ENCODE results near the gene THSD4.

DNA sequence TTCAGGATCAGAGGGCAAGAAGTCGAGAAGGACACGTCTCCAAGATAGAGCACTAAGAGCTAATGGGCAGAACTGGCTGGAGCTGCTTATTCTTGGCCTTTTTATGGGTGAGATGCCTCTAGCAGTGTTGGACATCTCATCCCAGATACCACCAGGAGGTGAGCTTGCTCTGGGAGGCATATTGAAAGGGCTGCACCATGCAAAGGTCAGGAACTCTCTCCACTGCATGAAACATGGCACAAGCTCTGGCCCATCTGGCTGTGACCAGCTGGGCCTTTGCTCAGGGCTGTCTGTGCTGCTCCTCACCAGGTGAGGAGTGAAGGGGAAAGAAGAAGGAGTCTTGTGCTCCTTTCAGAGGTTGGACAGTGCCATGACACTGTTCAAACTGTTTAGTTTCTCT is 188.7 kb downstream of the THSD4 start:
- TF ChIP-seq, protein P1, sequence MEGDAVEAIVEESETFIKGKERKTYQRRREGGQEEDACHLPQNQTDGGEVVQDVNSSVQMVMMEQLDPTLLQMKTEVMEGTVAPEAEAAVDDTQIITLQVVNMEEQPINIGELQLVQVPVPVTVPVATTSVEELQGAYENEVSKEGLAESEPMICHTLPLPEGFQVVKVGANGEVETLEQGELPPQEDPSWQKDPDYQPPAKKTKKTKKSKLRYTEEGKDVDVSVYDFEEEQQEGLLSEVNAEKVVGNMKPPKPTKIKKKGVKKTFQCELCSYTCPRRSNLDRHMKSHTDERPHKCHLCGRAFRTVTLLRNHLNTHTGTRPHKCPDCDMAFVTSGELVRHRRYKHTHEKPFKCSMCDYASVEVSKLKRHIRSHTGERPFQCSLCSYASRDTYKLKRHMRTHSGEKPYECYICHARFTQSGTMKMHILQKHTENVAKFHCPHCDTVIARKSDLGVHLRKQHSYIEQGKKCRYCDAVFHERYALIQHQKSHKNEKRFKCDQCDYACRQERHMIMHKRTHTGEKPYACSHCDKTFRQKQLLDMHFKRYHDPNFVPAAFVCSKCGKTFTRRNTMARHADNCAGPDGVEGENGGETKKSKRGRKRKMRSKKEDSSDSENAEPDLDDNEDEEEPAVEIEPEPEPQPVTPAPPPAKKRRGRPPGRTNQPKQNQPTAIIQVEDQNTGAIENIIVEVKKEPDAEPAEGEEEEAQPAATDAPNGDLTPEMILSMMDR (IDR thresholded peaks at IDR 0.05) = no peak
- TF ChIP-seq POLR2A (IDR thresholded peaks at IDR 0.05) (no peak), POLR2AphosphoS5 (IDR thresholded peaks at IDR 0.05) (no peak), EP300 (IDR thresholded peaks at IDR 0.05) (no peak)

All from suprapubic skin (tissue), 4 donors.